Measurements from ENCODE around the gene CCNY.

DNA sequence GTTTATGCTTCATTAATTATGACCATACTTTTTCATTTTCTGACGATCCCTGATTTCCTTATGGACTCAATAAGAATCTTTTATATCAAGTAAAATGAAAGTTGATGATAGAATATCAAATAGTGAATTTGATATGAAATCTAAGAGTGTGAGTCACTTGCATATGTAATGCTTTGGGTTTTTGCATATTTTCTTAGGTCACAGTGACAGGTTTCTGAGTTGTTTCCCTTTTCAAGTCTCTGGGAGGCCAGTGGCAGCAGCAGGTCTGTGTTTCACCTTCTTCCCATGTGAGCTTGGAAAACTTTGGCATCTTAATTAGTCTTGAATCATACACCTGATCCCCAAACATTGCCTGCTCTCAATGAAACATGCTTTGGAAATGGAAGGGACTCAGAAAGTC lies 234.1 kb downstream of the CCNY start:
- no peak for TF ChIP-seq SIN3A (IDR thresholded peaks at IDR 0.05; ENCODE audit: borderline replicate concordance, insufficient read depth, low read length)
- no peak for TF ChIP-seq REST (IDR thresholded peaks at IDR 0.05; ENCODE audit: insufficient read depth in 1 of 2, low read depth in 2 of 2, low read length in 2 of 2)
- no peak for TF ChIP-seq POLR2AphosphoS5 (IDR thresholded peaks at IDR 0.05; ENCODE audit: low read depth, low read length)
- TF ChIP-seq TAF1 (IDR thresholded peaks at IDR 0.05; ENCODE audit: borderline replicate concordance, insufficient read depth, low read length), result no peak
- TF ChIP-seq FOXP2 (optimal IDR thresholded peaks at IDR 0.05; ENCODE audit: borderline replicate concordance, extremely low read depth, extremely low read length, insufficient read depth), result no peak
